Measurements from ENCODE around the gene EIF4B. TPM values are rescaled to one million over a fixed set of nuclear protein-coding genes. Genes with fewer than 3 reads are reported as not detected.
A peak's percentile ranks its signal among the peaks of the same experiment; 100 is the strongest.

The EIF4B gene
- total RNA-seq, 1 donor from 2014 or later, result 473 TPM

DNA sequence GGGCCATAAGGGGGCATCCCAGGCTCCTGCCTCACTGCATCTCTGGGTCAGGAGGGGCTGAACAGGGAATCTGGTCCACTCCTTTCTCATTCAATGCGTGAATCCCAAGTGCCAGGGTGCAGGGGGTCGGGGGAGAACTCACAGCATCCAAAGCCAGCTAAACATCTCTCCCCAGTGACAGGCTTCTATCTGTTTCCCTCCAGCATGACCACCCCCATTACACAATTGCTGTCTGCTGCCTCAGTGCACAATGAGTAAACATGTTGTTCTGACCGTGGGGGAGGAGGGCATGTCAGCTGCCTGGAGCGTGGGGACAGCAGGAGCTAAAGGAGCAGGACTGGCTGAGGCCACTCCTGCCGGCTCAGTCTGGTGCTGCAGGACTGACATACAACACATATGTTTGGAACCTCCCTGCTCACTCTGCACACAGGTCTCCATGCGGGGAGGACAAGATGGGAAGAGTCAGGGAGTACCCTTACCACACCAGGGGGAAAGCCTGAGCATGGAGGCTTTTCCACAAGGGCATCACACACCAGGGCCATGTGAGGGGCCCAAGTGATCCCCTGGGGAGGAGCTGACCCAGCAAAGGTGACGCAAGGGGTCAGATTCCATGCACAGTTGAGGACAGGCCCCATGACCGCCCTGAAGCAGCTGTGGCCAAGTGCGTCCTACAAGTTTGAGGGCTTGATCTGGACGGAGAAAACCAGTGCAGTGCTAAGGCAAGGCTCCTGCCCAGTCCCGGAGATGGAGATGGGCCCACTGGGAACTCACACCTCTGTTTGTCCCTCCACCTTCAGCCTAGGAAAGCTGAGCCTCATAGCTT lies 45.0 kb downstream of the EIF4B start:
- intact Hi-C loops (cut with micrococcal nuclease), result loop anchor here (5.0 kb wide), 1 partner anchor 166 kb away; no protein-coding TSS in a partner anchor
- no peak for DNase-seq (ENCODE audit: low spot score)
- Mint-ChIP-seq H3K4me3 (peak overlapping the region; percentile 37), H3K4me1 (ENCODE audit: low read depth) (peaks cover 32% of the 10 kb centered on the region), H3K9me3 (no peaks in the 10 kb centered on the region), H3K36me3 (ENCODE audit: low read depth) (no peaks in the 10 kb centered on the region), H3K27me3 (ENCODE audit: insufficient read depth) (peaks cover 2% of the 10 kb centered on the region), H3K27ac (no peak overlapping the region)

DNA sequence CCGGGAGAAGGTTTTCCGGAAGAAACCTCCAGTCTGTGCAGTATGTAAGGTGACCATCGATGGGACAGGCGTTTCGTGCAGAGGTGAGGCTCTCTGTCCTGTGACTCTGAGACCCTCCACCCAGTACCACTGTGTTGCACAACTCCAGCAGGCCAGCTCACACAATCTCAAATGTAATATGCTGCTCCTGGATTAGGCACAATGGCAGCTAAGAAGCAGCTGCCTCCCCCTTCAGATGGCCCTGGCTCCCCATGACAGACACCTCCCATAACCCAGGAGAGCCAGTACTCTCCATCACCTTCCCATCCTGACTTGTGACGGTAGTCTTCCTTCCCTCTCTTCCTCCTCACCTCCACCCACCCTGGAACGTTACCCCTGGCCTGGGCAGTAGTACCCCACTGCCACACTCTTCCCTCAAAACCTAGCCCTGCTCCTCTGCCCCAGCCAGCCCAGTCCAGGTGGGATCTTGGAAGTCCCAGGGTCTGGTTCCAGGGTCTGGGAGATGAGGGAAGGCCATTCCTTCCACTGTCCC lies 45.7 kb downstream of the EIF4B start:
- intact Hi-C loops (cut with micrococcal nuclease), result loop anchor here (5.0 kb wide), 1 partner anchor 165 kb away; no protein-coding TSS in a partner anchor
- H3K27ac Mint-ChIP-seq, result no peak overlapping the region

DNA sequence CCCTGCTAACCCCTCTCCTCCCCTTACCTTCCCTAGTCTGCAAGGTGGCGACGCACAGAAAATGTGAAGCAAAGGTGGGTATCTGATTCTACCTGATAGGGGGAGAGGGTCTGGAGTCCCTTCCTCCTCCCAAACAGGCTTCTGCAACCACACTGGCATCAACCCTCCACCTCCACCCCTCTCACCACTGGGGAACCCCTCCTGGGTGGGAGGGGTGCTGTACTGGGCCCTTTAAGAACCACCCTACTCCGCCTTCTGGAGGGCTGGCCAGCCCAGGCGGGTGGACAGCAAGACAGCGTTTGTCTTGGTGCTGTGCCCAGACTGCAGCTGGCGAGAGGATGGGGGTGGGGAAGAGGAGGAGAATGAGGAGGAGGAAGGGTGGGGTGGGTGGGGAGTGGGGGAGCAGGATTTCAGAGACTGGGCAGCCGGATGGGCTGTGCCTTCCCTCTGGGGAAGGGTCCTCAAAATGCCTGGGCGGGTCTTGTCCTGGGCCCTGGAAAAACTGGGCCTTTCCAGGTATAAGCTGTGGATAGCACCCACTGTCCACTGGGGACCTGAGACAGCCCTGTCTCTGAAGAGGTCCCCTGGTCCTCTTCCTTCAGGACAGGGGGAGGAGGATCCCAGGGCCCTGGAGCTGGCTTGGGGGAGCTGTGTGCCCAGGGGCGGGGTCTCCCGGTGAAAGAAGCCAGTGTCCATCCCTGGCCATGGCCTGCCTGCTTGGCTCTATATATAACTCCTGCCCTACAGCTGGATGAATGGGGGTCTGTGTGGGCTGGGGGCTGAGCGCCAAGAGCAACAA lies 46.4 kb downstream of the EIF4B start:
- no peak for DNase-seq (ENCODE audit: low spot score)
- peaks cover 25% of the 10 kb centered on the region for H3K4me1 Mint-ChIP-seq (ENCODE audit: low read depth)
- H3K4me3 Mint-ChIP-seq, result no peak overlapping the region
- H3K9me3 Mint-ChIP-seq, result no peaks in the 10 kb centered on the region
- no peaks in the 10 kb centered on the region for H3K27me3 Mint-ChIP-seq (ENCODE audit: insufficient read depth)
- no peaks in the 10 kb centered on the region for H3K36me3 Mint-ChIP-seq (ENCODE audit: low read depth)
- no peak overlapping the region for H3K27ac Mint-ChIP-seq
- intact Hi-C loops (cut with micrococcal nuclease), result loop anchor here (5.0 kb wide), 1 partner anchor 165 kb away; no protein-coding TSS in a partner anchor

More for the DNA sequence above, 45.7 kb downstream of the EIF4B start:
- no peak for DNase-seq (ENCODE audit: low spot score)
- Mint-ChIP-seq H3K27me3 (ENCODE audit: insufficient read depth) (no peaks in the 10 kb centered on the region), H3K36me3 (ENCODE audit: low read depth) (no peaks in the 10 kb centered on the region), H3K4me1 (ENCODE audit: low read depth) (peaks cover 25% of the 10 kb centered on the region), H3K9me3 (no peaks in the 10 kb centered on the region), H3K4me3 (no peak overlapping the region)

DNA sequence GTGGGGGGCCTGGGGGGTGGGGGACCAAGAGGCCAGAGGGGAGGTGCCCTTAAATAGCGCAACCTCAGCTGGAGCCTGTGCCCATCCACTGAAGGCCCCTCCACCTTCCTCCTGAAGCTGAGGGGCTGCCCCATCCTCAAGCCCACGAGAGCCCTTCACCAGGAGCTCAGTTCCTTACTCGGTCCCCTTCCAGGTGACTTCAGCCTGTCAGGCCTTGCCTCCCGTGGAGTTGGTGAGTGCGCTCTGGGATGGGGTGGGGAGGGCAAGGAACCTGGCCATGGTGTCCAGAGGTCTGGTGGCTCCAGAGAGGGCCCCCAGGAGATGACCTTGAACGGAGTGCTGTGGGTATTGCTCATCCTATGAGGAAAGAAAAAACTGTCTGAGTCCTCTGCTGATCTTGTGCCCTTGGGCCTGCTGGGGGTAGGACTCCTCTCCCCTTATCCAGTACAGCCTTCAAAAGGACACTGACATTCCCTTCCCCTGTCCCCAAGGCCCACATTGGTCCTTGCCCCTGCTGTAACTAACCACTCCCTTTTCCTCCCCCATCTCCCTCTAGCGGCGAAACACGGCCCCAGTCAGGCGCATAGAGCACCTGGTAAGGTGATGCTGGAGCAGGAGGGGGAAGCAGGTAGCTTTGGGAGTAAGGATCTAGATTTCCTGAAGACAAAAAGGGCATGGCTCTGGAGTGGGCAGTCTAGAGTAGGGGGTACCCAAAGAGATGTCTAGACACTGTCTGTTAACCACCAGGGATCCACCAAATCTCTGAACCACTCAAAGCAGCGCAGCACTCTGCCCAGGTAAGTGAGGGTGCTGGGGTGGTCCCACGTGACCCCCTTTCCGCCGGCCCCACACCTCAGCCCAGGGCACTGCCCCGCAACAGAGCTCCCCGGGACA lies 47.2 kb downstream of the EIF4B start:
- DNase-seq (ENCODE audit: low spot score), result peak; percentile 26
- intact Hi-C loops (cut with micrococcal nuclease), result loop anchor here (1.0 to 5.0 kb wide), 5 partner anchors 7 to 164 kb away; partner anchors contain the start of genes EIF4B and SPRYD3
- Mint-ChIP-seq H3K4me1 (ENCODE audit: low read depth) (peaks cover 25% of the 10 kb centered on the region), H3K9me3 (no peaks in the 10 kb centered on the region), H3K36me3 (ENCODE audit: low read depth) (no peaks in the 10 kb centered on the region), H3K4me3 (peak overlapping the region; percentile 93), H3K27ac (peak overlapping the region; percentile 93), H3K27me3 (ENCODE audit: insufficient read depth) (no peaks in the 10 kb centered on the region)

DNA sequence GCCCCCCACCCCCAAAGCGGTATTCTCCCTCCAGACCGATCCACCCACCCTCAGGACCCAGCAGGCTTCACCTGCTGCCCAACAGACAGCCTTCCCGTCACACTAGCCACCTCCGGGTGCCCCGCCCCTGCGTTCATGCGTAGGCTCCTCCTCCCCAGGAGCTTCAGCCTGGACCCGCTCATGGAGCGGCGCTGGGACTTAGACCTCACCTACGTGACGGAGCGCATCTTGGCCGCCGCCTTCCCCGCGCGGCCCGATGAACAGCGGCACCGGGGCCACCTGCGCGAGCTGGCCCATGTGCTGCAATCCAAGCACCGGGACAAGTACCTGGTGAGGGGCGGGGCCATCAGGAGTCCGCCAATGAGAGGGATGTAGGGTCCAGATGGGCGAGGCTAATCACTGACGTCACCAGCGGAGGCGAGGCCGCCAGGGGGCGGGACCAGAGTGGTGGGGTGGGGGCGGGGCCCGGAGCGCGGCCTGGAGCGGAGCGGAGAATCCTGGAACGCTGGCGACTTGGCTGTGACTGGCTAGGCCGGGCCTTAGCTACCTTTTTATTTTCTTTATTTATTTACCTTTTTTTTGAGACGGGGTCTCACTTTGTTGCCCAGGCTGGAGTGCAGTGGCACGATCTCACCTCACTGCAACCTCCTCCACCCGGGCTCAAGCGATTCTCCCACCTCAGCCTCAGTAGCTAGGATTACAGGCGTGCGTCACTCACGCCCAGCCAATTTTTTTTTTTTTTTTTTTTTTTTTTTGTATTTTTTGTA lies 48.0 kb downstream of the EIF4B start:
- no peaks in the 10 kb centered on the region for H3K36me3 Mint-ChIP-seq (ENCODE audit: low read depth)
- intact Hi-C loops (cut with micrococcal nuclease), result loop anchor here (1.0 to 5.0 kb wide), 5 partner anchors 8 to 163 kb away; partner anchors contain the start of genes EIF4B and SPRYD3

DNA sequence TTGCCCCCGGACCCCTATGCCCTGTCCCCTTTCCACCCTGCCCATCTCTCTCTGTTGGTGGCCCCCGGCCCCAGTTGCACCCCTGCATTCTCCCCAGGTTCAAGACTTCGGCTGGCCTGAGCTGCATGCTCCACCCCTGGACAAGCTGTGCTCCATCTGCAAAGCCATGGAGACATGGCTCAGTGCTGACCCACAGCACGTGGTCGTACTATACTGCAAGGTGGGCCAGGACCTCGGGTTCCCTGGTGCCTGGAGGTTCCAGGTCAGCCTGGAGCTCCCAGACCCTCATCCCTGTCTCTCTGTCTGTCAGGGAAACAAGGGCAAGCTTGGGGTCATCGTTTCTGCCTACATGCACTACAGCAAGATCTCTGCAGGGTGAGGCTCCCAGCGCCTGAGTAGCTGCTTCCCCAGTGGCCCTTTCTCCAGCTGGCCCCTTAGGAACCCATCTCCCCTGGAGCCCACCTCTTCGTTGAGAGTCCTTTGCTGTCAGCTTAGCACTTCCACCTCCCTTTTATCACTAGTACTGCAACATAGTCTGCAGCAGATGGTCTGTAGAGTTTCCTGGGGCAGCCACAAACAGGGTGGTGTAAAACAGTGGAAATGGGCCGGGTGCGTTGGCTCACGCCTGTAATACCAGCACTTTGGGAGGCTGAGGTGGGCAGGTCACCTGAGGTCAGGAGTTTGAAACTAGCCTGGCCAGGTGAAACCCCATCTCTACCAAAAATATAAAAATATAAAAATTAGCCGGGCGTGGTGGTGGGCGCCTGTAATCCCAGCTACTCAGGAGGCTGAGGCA lies 49.4 kb downstream of the EIF4B start:
- intact Hi-C loops (cut with micrococcal nuclease), result no loop called here
- H3K4me3 Mint-ChIP-seq, result peak overlapping the region; percentile 63
- H3K9me3 Mint-ChIP-seq, result no peaks in the 10 kb centered on the region

More for the DNA sequence above, 48.0 kb downstream of the EIF4B start:
- peaks cover 18% of the 10 kb centered on the region for H3K4me1 Mint-ChIP-seq (ENCODE audit: low read depth)
- DNase-seq (ENCODE audit: low spot score), result peak; percentile 87
- peak overlapping the region; percentile 93 for H3K4me3 Mint-ChIP-seq
- H3K9me3 Mint-ChIP-seq, result no peaks in the 10 kb centered on the region
- H3K27me3 Mint-ChIP-seq (ENCODE audit: insufficient read depth), result no peaks in the 10 kb centered on the region
- peak overlapping the region; percentile 93 for H3K27ac Mint-ChIP-seq

DNA sequence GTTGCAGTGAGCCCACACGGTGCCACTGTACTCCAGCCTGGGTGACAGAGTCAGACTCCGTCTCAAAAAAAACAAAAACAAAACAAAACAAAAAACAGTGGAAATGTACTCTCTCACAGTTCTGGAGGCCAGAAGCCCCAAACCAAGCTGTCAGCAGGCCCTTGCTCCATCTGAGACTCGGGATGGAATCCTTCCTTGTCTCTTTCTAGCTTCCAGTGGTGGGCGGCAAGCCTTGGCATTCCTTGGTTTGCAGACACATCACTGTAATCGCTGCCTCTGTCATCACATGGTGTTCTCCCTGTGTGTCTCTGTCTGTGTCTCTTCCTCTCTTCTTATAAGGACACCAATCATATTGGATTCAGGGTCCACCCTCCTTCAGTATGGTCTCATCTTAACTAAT lies 50.0 kb downstream of the EIF4B start:
- peaks cover 11% of the 10 kb centered on the region for H3K4me1 Mint-ChIP-seq (ENCODE audit: low read depth)
- no peaks in the 10 kb centered on the region for H3K36me3 Mint-ChIP-seq (ENCODE audit: low read depth)
- no peak overlapping the region for H3K4me3 Mint-ChIP-seq
- intact Hi-C loops (cut with micrococcal nuclease), result no loop called here
- H3K9me3 Mint-ChIP-seq, result no peaks in the 10 kb centered on the region
- no peak overlapping the region for H3K27ac Mint-ChIP-seq
- H3K27me3 Mint-ChIP-seq (ENCODE audit: insufficient read depth), result no peaks in the 10 kb centered on the region
- DNase-seq (ENCODE audit: low spot score), result no peak

More for the DNA sequence above, 49.4 kb downstream of the EIF4B start:
- H3K36me3 Mint-ChIP-seq (ENCODE audit: low read depth), result no peaks in the 10 kb centered on the region
- peaks cover 15% of the 10 kb centered on the region for H3K4me1 Mint-ChIP-seq (ENCODE audit: low read depth)
- no peaks in the 10 kb centered on the region for H3K27me3 Mint-ChIP-seq (ENCODE audit: insufficient read depth)
- no peak overlapping the region for H3K27ac Mint-ChIP-seq
- no peak for DNase-seq (ENCODE audit: low spot score)

DNA sequence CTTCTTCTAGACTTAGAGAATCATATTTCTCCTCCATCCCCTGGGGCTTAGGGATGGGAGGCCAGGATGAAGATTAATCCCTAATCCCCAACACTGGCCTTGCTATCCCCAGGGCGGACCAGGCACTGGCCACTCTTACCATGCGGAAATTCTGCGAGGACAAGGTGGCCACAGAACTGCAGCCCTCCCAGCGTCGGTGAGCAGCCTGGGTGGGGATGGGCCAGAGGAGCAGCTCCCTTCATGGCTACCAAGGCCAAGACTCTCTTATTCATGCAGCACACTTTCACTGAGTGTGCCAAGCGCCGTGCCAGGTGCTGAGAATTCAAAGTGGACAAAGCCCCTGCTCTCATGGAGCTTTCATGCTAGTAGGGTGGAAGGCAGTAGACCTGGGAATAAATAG lies 50.6 kb downstream of the EIF4B start:
- Mint-ChIP-seq H3K27me3 (ENCODE audit: insufficient read depth) (no peaks in the 10 kb centered on the region), H3K27ac (no peak overlapping the region), H3K4me1 (ENCODE audit: low read depth) (peaks cover 10% of the 10 kb centered on the region), H3K4me3 (no peak overlapping the region), H3K9me3 (no peaks in the 10 kb centered on the region), H3K36me3 (ENCODE audit: low read depth) (no peaks in the 10 kb centered on the region)
- intact Hi-C loops (cut with micrococcal nuclease), result no loop called here
- no peak for DNase-seq (ENCODE audit: low spot score)

DNA sequence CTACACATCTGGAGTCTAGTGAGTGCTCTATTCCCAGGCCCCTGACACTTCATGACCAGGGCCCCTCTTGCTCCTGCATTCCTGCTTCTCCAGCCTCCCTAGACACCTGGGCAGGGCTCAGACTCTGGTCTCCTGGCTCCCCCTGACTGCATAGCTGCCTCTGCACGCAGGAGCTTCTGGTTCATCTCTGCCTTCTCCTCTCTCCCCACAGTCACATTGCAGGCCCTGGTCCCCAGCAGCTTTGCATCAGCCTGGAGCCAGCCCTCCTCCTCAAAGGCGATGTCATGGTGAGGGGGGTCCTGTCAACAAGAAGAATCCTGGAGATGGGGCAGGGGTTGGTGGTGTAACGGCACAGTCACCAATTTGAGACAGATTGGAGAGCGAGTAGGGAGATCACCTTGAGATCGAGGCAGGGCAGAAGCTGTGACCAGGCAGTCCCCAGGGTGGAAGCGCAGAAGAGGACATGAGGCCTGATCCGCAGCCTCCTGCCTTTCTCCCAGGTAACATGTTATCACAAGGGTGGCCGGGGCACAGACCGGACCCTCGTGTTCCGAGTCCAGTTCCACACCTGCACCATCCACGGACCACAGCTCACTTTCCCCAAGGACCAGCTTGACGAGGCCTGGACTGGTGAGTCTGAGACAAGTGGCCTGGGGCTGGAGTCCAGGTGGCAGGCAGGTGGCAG lies 51.7 kb downstream of the EIF4B start:
- no peak overlapping the region for H3K27ac Mint-ChIP-seq
- no peaks in the 10 kb centered on the region for H3K36me3 Mint-ChIP-seq (ENCODE audit: low read depth)
- no peaks in the 10 kb centered on the region for H3K27me3 Mint-ChIP-seq (ENCODE audit: insufficient read depth)
- H3K4me1 Mint-ChIP-seq (ENCODE audit: low read depth), result peaks cover 10% of the 10 kb centered on the region
- intact Hi-C loops (cut with micrococcal nuclease), result no loop called here
- no peaks in the 10 kb centered on the region for H3K9me3 Mint-ChIP-seq
- no peak for DNase-seq (ENCODE audit: low spot score)
- no peak overlapping the region for H3K4me3 Mint-ChIP-seq

DNA sequence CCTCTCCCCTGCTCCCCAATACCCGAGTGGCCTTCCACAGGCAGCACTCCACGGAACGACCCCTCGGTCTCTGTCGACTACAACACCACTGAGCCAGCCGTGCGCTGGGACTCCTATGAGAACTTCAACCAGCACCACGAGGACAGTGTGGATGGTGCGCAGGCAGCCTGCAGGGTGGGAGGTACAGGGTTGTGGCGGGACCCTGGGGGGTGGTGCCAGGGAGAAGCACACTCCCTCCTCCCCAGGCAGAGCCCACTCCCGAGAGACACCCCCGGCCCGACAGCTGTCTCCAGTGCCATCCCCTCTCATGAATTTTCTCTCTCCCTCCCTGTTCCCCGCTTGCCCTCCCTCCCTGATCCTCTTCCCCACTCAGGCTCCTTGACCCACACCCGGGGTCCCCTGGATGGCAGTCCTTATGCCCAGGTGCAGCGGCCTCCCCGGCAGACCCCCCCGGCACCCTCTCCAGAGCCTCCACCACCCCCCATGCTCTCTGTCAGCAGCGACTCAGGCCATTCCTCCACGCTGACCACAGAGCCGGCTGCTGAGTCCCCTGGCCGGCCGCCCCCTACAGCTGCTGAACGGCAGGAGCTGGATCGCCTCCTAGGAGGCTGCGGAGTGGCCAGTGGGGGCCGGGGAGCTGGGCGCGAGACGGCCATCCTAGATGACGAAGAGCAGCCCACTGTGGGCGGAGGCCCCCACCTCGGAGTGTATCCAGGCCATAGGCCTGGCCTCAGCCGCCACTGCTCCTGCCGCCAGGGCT lies 52.6 kb downstream of the EIF4B start:
- DNase-seq (ENCODE audit: low spot score), result no peak
- no peak overlapping the region for H3K27ac Mint-ChIP-seq
- intact Hi-C loops (cut with micrococcal nuclease), result no loop called here
- no peaks in the 10 kb centered on the region for H3K36me3 Mint-ChIP-seq (ENCODE audit: low read depth)
- H3K9me3 Mint-ChIP-seq, result no peaks in the 10 kb centered on the region
- H3K4me3 Mint-ChIP-seq, result no peak overlapping the region
- H3K4me1 Mint-ChIP-seq (ENCODE audit: low read depth), result peaks cover 5% of the 10 kb centered on the region
- no peaks in the 10 kb centered on the region for H3K27me3 Mint-ChIP-seq (ENCODE audit: insufficient read depth)

Measured in activated T-helper 1 cell treated with anti-CD3 and anti-CD28 coated beads, Interleukin-12 subunit alpha, Interleukin-12 subunit beta, Interleukin-2, Interleukin-4 antibody, amounts not matched to agents 30 ng/mL and 10 ng/mL and 1 ng/mL, durations not matched to agents 14 hours and 24 hours and 36 hours (primary cell).